ENCODE results near the gene ANKRD40CL.
A peak's percentile ranks its signal among the peaks of the same experiment; 100 is the strongest.

ANKRD40CL gene

GRCh38 chr17:50794361-50794760, 27.0 kb upstream of the ANKRD40CL start:
- no peak overlapping the region for H3K4me3 Mint-ChIP-seq
- peaks cover 21% of the 10 kb centered on the region for H3K4me1 Mint-ChIP-seq
- no peaks in the 10 kb centered on the region for H3K36me3 Mint-ChIP-seq (ENCODE audit: low read depth)
- H3K9me3 Mint-ChIP-seq, result no peaks in the 10 kb centered on the region
- peaks cover 4% of the 10 kb centered on the region for H3K27me3 Mint-ChIP-seq (ENCODE audit: low read depth)
- TF ChIP-seq CTCF (IDR thresholded peaks at IDR 0.05; ENCODE audit: unreplicated experiment in 3 of 3), result no peak
- H3K27ac Mint-ChIP-seq, result no peak overlapping the region

- H3K27me3 Mint-ChIP-seq (ENCODE audit: low read depth), result peaks cover 2% of the 10 kb centered on the region
- H3K4me3 Mint-ChIP-seq, result no peak overlapping the region
- H3K4me1 Mint-ChIP-seq, result peaks cover 13% of the 10 kb centered on the region
- H3K36me3 Mint-ChIP-seq (ENCODE audit: low read depth), result no peaks in the 10 kb centered on the region
- no peak overlapping the region for H3K27ac Mint-ChIP-seq
- TF ChIP-seq CTCF (IDR thresholded peaks at IDR 0.05; ENCODE audit: unreplicated experiment in 3 of 3), result no peak
- no peaks in the 10 kb centered on the region for H3K9me3 Mint-ChIP-seq
These were observed 25.7 kb upstream of the ANKRD40CL start for GRCh38 chr17:50793007-50793406.

DNA sequence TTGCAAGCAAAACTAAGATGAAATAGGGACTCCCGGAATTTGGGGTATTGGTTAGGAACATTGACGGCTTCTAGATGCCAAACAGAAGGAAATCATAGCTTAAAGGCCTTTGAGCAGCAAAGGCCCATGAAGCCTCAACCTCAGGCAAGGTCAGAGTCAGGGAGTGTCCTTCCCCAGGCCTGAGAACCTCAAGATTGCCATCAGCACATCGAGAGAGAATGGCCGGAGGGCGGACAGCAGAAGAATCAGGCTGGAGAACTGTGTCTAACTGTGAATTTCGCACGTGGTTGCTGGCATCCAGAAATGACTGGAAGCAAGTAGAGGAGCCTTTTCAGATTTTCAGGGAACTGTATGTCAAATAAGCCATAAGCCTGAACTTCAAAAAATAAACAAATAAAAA, 24.8 kb upstream of the ANKRD40CL start:
- Mint-ChIP-seq H3K36me3 (ENCODE audit: low read depth) (no peaks in the 10 kb centered on the region), H3K27me3 (ENCODE audit: low read depth) (no peaks in the 10 kb centered on the region), H3K4me1 (peaks cover 10% of the 10 kb centered on the region), H3K27ac (peak overlapping the region in 1 of 3 experiments; percentile 1), H3K4me3 (no peak overlapping the region), H3K9me3 (no peaks in the 10 kb centered on the region)
- TF ChIP-seq CTCF (IDR thresholded peaks at IDR 0.05; ENCODE audit: unreplicated experiment in 3 of 3), result no peak

DNA sequence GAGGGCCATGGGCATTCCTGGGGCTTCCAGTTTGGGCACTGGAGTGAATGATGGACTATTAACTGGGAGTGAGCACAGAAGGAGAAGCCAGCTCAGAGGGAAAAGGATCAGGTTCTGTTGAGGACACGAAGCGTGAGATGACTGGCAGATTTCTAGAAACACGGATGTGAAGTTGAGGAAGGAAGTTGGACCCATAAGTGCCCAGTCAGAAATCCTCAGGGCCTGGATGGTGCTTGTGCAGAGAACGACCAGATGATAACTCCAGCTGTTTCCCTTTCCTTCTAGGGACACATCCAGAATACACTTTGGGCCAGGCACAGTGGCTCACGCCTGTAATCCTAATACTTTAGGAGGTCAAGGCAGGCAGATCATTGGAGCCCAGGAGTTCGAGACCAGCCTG, 23.3 kb upstream of the ANKRD40CL start:
- Mint-ChIP-seq H3K27me3 (ENCODE audit: low read depth) (no peaks in the 10 kb centered on the region), H3K36me3 (ENCODE audit: low read depth) (no peaks in the 10 kb centered on the region), H3K4me3 (no peak overlapping the region), H3K4me1 (peaks cover 19% of the 10 kb centered on the region), H3K9me3 (no peaks in the 10 kb centered on the region), H3K27ac (peak overlapping the region in 2 of 3 experiments; percentile 14 to 42)
- no peak for TF ChIP-seq CTCF (IDR thresholded peaks at IDR 0.05; ENCODE audit: unreplicated experiment in 3 of 3)

GRCh38 chr17:50787106-50787505, 19.8 kb upstream of the ANKRD40CL start:
- H3K36me3 Mint-ChIP-seq (ENCODE audit: low read depth), result no peaks in the 10 kb centered on the region
- H3K27me3 Mint-ChIP-seq (ENCODE audit: low read depth), result no peaks in the 10 kb centered on the region
- no peak for TF ChIP-seq CTCF (IDR thresholded peaks at IDR 0.05; ENCODE audit: unreplicated experiment in 3 of 3)
- no peak overlapping the region for H3K4me3 Mint-ChIP-seq
- no peaks in the 10 kb centered on the region for H3K9me3 Mint-ChIP-seq
- H3K27ac Mint-ChIP-seq, result peak overlapping the region in 2 of 3 experiments; percentile 62 to 63
- peaks cover 14% of the 10 kb centered on the region for H3K4me1 Mint-ChIP-seq

DNA sequence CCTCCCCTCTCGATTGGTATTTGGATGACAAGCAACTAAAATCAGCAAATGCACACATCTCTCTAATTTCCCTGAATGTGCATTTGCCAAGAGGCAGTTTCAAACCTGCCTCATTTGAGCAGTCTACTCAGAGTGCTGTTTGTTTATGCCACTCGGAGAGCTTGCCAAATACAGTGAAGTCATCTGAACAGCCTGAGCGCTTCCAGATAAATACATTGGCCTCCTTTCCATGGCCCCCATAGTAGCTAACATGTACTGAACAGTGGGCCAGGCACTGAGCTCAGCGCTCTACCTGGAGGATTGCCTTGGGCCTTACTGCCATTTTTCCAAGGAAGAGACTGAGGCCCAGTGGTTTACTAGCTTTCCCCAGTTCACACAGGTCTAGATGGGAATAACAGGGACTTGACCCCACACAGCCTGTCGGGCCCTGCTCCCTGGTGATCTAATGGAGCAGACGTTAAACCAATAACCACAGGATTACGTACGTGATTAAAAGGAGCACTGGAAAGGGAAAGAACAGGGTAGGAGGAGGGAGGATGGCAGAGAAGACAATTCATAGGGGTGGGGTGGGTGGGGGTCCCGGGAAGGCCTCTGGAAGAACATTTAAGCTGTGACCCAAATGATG, 18.7 kb upstream of the ANKRD40CL start:
- H3K4me1 Mint-ChIP-seq, result peaks cover 14% of the 10 kb centered on the region
- H3K27me3 Mint-ChIP-seq (ENCODE audit: low read depth), result no peaks in the 10 kb centered on the region
- no peaks in the 10 kb centered on the region for H3K36me3 Mint-ChIP-seq (ENCODE audit: low read depth)
- no peak overlapping the region for H3K4me3 Mint-ChIP-seq
- peak overlapping the region in 2 of 3 experiments; percentile 70 to 75 for H3K27ac Mint-ChIP-seq
- TF ChIP-seq CTCF (IDR thresholded peaks at IDR 0.05; ENCODE audit: unreplicated experiment in 3 of 3), result no peak
- H3K9me3 Mint-ChIP-seq, result no peaks in the 10 kb centered on the region

Measured in nephron (organoid).